HEK293 (cell line): ENCODE results near the gene COX7A2L.

Experiments
- CTCF ChIA-PET: fragments of 350-600 bp; formaldehyde crosslinking; extraction: SDS; loops from one replicate; lab custom pipeline; 2021; ENCODE audit warnings: antibody characterized with exemption; lab: Yijun Ruan, JAX
- POLR2A ChIA-PET: fragments of 300-600 bp; formaldehyde crosslinking; extraction: SDS; loops from one replicate; lab custom pipeline; 2020; ENCODE audit warnings: antibody characterized with exemption, inconsistent platforms; lab: Yijun Ruan, JAX
- H3K27ac ChIP-seq: fragments of 200-500 bp; sonication (Bioruptor generic); 2 replicates; pipeline ENCODE4 v1.5.1; 2014; ENCODE audit warnings: low read depth, low read length, control low read depth, inconsistent platforms; ENCODE audit errors: extremely low read depth
- H3K36me3 ChIP-seq, 2 experiments: fragments of 200-500 bp in 1 of 2; sonication (Bioruptor generic) in 1 of 2; 1 replicate in 1 of 2; 2 replicates in 1 of 2; pipeline ENCODE4 v1.5.1; 2014 to 2017; ENCODE audit warnings: inconsistent platforms in 2 of 2, low read length in 2 of 2; ENCODE audit not compliant: control insufficient read depth in 2 of 2, insufficient read depth in 1 of 2
- H3K4me1 ChIP-seq: fragments of 200-500 bp; sonication (Bioruptor generic); 2 replicates; pipeline ENCODE4 v1.5.1; 2014; ENCODE audit warnings: mild to moderate bottlenecking, low read length, inconsistent platforms; ENCODE audit not compliant: control insufficient read depth, insufficient read depth
- H3K4me3 ChIP-seq: 2 replicates; pipeline ENCODE4 v1.5.1; 2011; ENCODE audit warnings: low read depth, mild to moderate bottlenecking, control low read depth, low read length, moderate library complexity
- H3K9me3 ChIP-seq: fragments of 200-500 bp; sonication (Bioruptor generic); 2 replicates; pipeline ENCODE4 v1.5.1; 2014; ENCODE audit warnings: low read depth, low read length, inconsistent platforms; ENCODE audit not compliant: control insufficient read depth, insufficient read depth
- GLIS2 ChIP-seq: fragments of 450-650 bp; formaldehyde crosslinking; IDR thresholded peaks from 2 replicates; pipeline ENCODE4 v1.5.1; 2016; ENCODE audit warnings: missing biosample characterization, missing genetic modification characterization
- OVOL3 ChIP-seq: fragments of 450-650 bp; formaldehyde crosslinking; IDR thresholded peaks from 2 replicates; pipeline ENCODE4 v1.5.1; 2016; ENCODE audit warnings: missing biosample characterization, missing genetic modification characterization
- PRDM6 ChIP-seq: fragments of 450-650 bp; formaldehyde crosslinking; IDR thresholded peaks from 2 replicates; pipeline ENCODE4 v1.5.1; 2017; ENCODE audit warnings: missing biosample characterization, missing genetic modification characterization
- RBAK ChIP-seq: fragments of 450-650 bp; formaldehyde crosslinking; IDR thresholded peaks from 2 replicates; pipeline ENCODE4 v1.5.1; 2016; ENCODE audit warnings: missing biosample characterization, missing genetic modification characterization
- REPIN1 ChIP-seq: fragments of 450-650 bp; formaldehyde crosslinking; IDR thresholded peaks from 2 replicates; pipeline ENCODE4 v1.5.1; 2017; ENCODE audit warnings: missing biosample characterization, missing genetic modification characterization, low read depth
- SALL2 ChIP-seq: fragments of 450-650 bp; formaldehyde crosslinking; IDR thresholded peaks from 2 replicates; pipeline ENCODE4 v1.5.0; 2017; ENCODE audit warnings: missing biosample characterization, mild to moderate bottlenecking, missing genetic modification characterization, borderline replicate concordance
- SETDB1 ChIP-seq: IDR thresholded peaks from one replicate; pipeline ENCODE4 v1.6.1; 2017; ENCODE audit warnings: mild to moderate bottlenecking, low read length, moderate library complexity, mixed read lengths; ENCODE audit not compliant: insufficient read length
- SP3 ChIP-seq: fragments of 450-650 bp; formaldehyde crosslinking; IDR thresholded peaks from 2 replicates; pipeline ENCODE4 v1.5.1; 2016; ENCODE audit warnings: missing biosample characterization, missing genetic modification characterization
- TCF7L2 ChIP-seq: IDR thresholded peaks from 2 replicates; pipeline ENCODE4 v1.6.1; 2011; ENCODE audit warnings: low read depth, mild to moderate bottlenecking, inconsistent platforms, low read length, moderate library complexity, borderline replicate concordance
- ZBTB7A ChIP-seq: fragments of 450-650 bp; formaldehyde crosslinking; IDR thresholded peaks from 2 replicates; pipeline ENCODE4 v1.5.1; 2016; ENCODE audit warnings: low read depth, missing biosample characterization, missing genetic modification characterization
- ZEB2 ChIP-seq: fragments of 450-650 bp; formaldehyde crosslinking; IDR thresholded peaks from 2 replicates; pipeline ENCODE4 v1.5.1; 2016; ENCODE audit warnings: missing biosample characterization, missing genetic modification characterization
- ZFP69B ChIP-seq: fragments of 450-650 bp; formaldehyde crosslinking; IDR thresholded peaks from 2 replicates; pipeline ENCODE4 v1.5.1; 2016; ENCODE audit warnings: missing biosample characterization, missing genetic modification characterization
- ZIC2 ChIP-seq: fragments of 450-650 bp; formaldehyde crosslinking; IDR thresholded peaks from 2 replicates; pipeline ENCODE4 v1.5.1; 2016; ENCODE audit warnings: missing biosample characterization, missing genetic modification characterization
- ZNF157 ChIP-seq: fragments of 450-650 bp; formaldehyde crosslinking; IDR thresholded peaks from 2 replicates; pipeline ENCODE4 v1.5.1; 2016; ENCODE audit warnings: missing biosample characterization, missing genetic modification characterization
- ZNF214 ChIP-seq: fragments of 450-650 bp; formaldehyde crosslinking; IDR thresholded peaks from 2 replicates; pipeline ENCODE4 v1.5.1; 2017; ENCODE audit warnings: missing biosample characterization, mild to moderate bottlenecking, missing genetic modification characterization, borderline replicate concordance
- ZNF280C ChIP-seq: fragments of 450-650 bp; formaldehyde crosslinking; IDR thresholded peaks from 2 replicates; pipeline ENCODE4 v1.5.1; 2016; ENCODE audit warnings: missing biosample characterization, missing genetic modification characterization
- ZNF280D ChIP-seq: fragments of 450-650 bp; formaldehyde crosslinking; IDR thresholded peaks from 2 replicates; pipeline ENCODE4 v1.5.1; 2016; ENCODE audit warnings: missing biosample characterization, missing genetic modification characterization
- ZNF292 ChIP-seq: fragments of 450-650 bp; formaldehyde crosslinking; IDR thresholded peaks from 2 replicates; pipeline ENCODE4 v1.5.1; 2016; ENCODE audit warnings: low read depth, missing biosample characterization, missing genetic modification characterization, borderline replicate concordance
- ZNF391 ChIP-seq: fragments of 450-650 bp; formaldehyde crosslinking; IDR thresholded peaks from 2 replicates; pipeline ENCODE4 v1.5.1; 2016; ENCODE audit warnings: low read depth, missing biosample characterization, missing genetic modification characterization, borderline replicate concordance
- ZNF416 ChIP-seq: fragments of 450-650 bp; formaldehyde crosslinking; IDR thresholded peaks from 2 replicates; pipeline ENCODE4 v1.5.1; 2016; ENCODE audit warnings: missing biosample characterization, missing genetic modification characterization
- ZNF433 ChIP-seq: fragments of 450-650 bp; formaldehyde crosslinking; IDR thresholded peaks from 2 replicates; pipeline ENCODE4 v1.5.1; 2016; ENCODE audit warnings: missing biosample characterization, missing genetic modification characterization, low read depth
- ZNF544 ChIP-seq: fragments of 450-650 bp; formaldehyde crosslinking; IDR thresholded peaks from 2 replicates; pipeline ENCODE4 v1.5.0; 2017; ENCODE audit warnings: missing biosample characterization, missing genetic modification characterization
- ZNF626 ChIP-seq: fragments of 450-650 bp; sonication (Bioruptor Pico); formaldehyde crosslinking; IDR thresholded peaks from 2 replicates; pipeline ENCODE4 v1.5.1; 2018; ENCODE audit warnings: missing biosample characterization, missing genetic modification characterization, inconsistent platforms
- ZNF629 ChIP-seq: fragments of 450-650 bp; formaldehyde crosslinking; IDR thresholded peaks from 2 replicates; pipeline ENCODE4 v1.5.1; 2017; ENCODE audit warnings: missing biosample characterization, missing genetic modification characterization
- ZNF837 ChIP-seq: fragments of 450-650 bp; formaldehyde crosslinking; IDR thresholded peaks from 2 replicates; pipeline ENCODE4 v1.5.1; 2016; ENCODE audit warnings: missing biosample characterization, missing genetic modification characterization
- ZNF843 ChIP-seq: fragments of 450-650 bp; formaldehyde crosslinking; IDR thresholded peaks from 2 replicates; pipeline ENCODE4 v1.5.1; 2016; ENCODE audit warnings: missing biosample characterization, missing genetic modification characterization

The COX7A2L gene

GRCh38 chr2:42337356-42337820 is 23.6 kb downstream of the COX7A2L start (continued):
- TF ChIP-seq ZNF544 (no peak), ZNF626 (no peak), ZNF416 (no peak), ZNF391 (tag by site-specific recombination) (no peak), REPIN1 (tag by site-specific recombination) (no peak), ZNF433 (tag by site-specific recombination) (no peak)

- H3K9me3 ChIP-seq: no peaks in the 10 kb centered on the region
- peaks cover 12 to 87% of the 10 kb centered on the region in 2 experiments for H3K36me3 ChIP-seq
- CTCF ChIA-PET: no interaction called here
- POLR2A ChIA-PET: no interaction called here
- no peak overlapping the region for H3K27ac ChIP-seq
- TF ChIP-seq ZNF280D (tag by site-specific recombination): no peak
- TF ChIP-seq ZNF157: no peak
- TF ChIP-seq ZEB2 (tag by site-specific recombination): no peak
- TF ChIP-seq TCF7L2: no peak
- TF ChIP-seq ZNF629 (tag by site-specific recombination): no peak
- TF ChIP-seq SETDB1: no peak
- TF ChIP-seq ZNF843: no peak
- TF ChIP-seq RBAK (tag by site-specific recombination): no peak
- no peak for TF ChIP-seq ZFP69B (tag by site-specific recombination)
- no peak for TF ChIP-seq ZNF280C
- no peak for TF ChIP-seq ZNF544
- no peak for TF ChIP-seq GLIS2 (tag by site-specific recombination)
- no peak for TF ChIP-seq SP3 (tag by site-specific recombination)
- TF ChIP-seq OVOL3 (tag by site-specific recombination): no peak
- no peaks in the 10 kb centered on the region for H3K4me1 ChIP-seq
- H3K4me3 ChIP-seq: no peak overlapping the region
Observed at GRCh38 chr2:42336361-42336965, 24.6 kb downstream of the COX7A2L start.

- ChIA-PET CTCF (interaction anchor here (0.6 kb wide), 1 partner anchor 84 kb away, joined by 6 read pairs; no protein-coding TSS in a partner anchor), POLR2A (no interaction called here)
- Histone ChIP-seq H3K4me3 (no peak overlapping the region), H3K9me3 (no peaks in the 10 kb centered on the region), H3K4me1 (no peaks in the 10 kb centered on the region), H3K36me3 (peaks cover 12 to 83% of the 10 kb centered on the region in 2 experiments), H3K27ac (no peak overlapping the region)
- no peak for TF ChIP-seq ZIC2 (tag by site-specific recombination)
- no peak for TF ChIP-seq PRDM6
- TF ChIP-seq ZNF214 (tag by site-specific recombination): no peak
- no peak for TF ChIP-seq SALL2 (tag by site-specific recombination)
- no peak for TF ChIP-seq ZBTB7A (tag by site-specific recombination)
- no peak for TF ChIP-seq ZNF837 (tag by site-specific recombination)
- no peak for TF ChIP-seq ZNF292 (tag by site-specific recombination)
Observed at GRCh38 chr2:42335514-42336104, 25.4 kb downstream of the COX7A2L start.
